ENCODE data around the gene SULT1A1. TPM values are rescaled to one million over a fixed set of nuclear protein-coding genes. Genes with fewer than 3 reads are reported as not detected.

Gene SULT1A1
- total RNA-seq, 3 donors from 2014 or later (not counting 1 experiment from before 2014, with no cell fraction given): 5.7 to 15.8 (median 7.8) TPM

- peaks cover 8 to 32% of the 10 kb centered on the region in 2 donors for H3K4me1 Mint-ChIP-seq
- Histone ChIP-seq H3K4me3 (ENCODE audit: low read length) (no peak overlapping the region), H3K36me3 (ENCODE audit: control insufficient read depth, insufficient read depth, low read length) (peaks cover 19% of the 10 kb centered on the region), H3K9me3 (ENCODE audit: control insufficient read depth, insufficient read depth, low read length) (peaks cover 3% of the 10 kb centered on the region), H3K27ac (ENCODE audit: low read length) (no peak overlapping the region), H3K27me3 (ENCODE audit: control insufficient read depth, insufficient read depth, low read length) (no peaks in the 10 kb centered on the region), H3K4me1 (ENCODE audit: control insufficient read depth, insufficient read depth, low read length) (no peaks in the 10 kb centered on the region)
- H3K4me3 Mint-ChIP-seq: no peak overlapping the region
- peaks cover 0 to 3% of the 10 kb centered on the region in 2 donors for H3K9me3 Mint-ChIP-seq
- no peak overlapping the region for H3K27ac Mint-ChIP-seq
- ATAC-seq (no peak), DNase-seq (no peak)
- no peak for TF ChIP-seq CTCF (IDR thresholded peaks at IDR 0.05)
- intact Hi-C loops (cut with micrococcal nuclease): no loop called here
- H3K27me3 Mint-ChIP-seq (ENCODE audit: low read depth in 2 of 2): no peaks in the 10 kb centered on the region
- WGBS (ENCODE audit: insufficient coverage): 88% methylated on average over 7 of the region's 7 CpGs
- no peaks in the 10 kb centered on the region for H3K36me3 Mint-ChIP-seq
Observed at GRCh38 chr16:28561557-28562187, 48.2 kb downstream of the SULT1A1 start.

GRCh38 chr16:28558456-28558855, 51.4 kb downstream of the SULT1A1 start:
- WGBS (ENCODE audit: insufficient coverage): 95% methylated on average over 2 of the region's 3 CpGs
- Mint-ChIP-seq H3K4me1 (peaks cover 16 to 32% of the 10 kb centered on the region in 2 donors), H3K27ac (no peak overlapping the region), H3K36me3 (no peaks in the 10 kb centered on the region), H3K9me3 (no peaks in the 10 kb centered on the region), H3K4me3 (no peak overlapping the region), H3K27me3 (ENCODE audit: low read depth in 2 of 2) (no peaks in the 10 kb centered on the region)
- Histone ChIP-seq H3K9me3 (ENCODE audit: control insufficient read depth, insufficient read depth, low read length) (no peaks in the 10 kb centered on the region), H3K4me3 (ENCODE audit: low read length) (no peak overlapping the region), H3K27me3 (ENCODE audit: control insufficient read depth, insufficient read depth, low read length) (no peaks in the 10 kb centered on the region), H3K4me1 (ENCODE audit: control insufficient read depth, insufficient read depth, low read length) (peaks cover 9% of the 10 kb centered on the region), H3K27ac (ENCODE audit: low read length) (no peak overlapping the region), H3K36me3 (ENCODE audit: control insufficient read depth, insufficient read depth, low read length) (peaks cover 19% of the 10 kb centered on the region)
- DNase-seq (no peak), ATAC-seq (no peak)
- TF ChIP-seq CTCF (IDR thresholded peaks at IDR 0.05): no peak
- intact Hi-C loops (cut with micrococcal nuclease): no loop called here

GRCh38 chr16:28556914-28557320, 52.9 kb downstream of the SULT1A1 start:
- H3K27me3 ChIP-seq (ENCODE audit: control insufficient read depth, insufficient read depth, low read length): no peaks in the 10 kb centered on the region
- no peak overlapping the region for H3K27ac ChIP-seq (ENCODE audit: low read length)
- no peaks in the 10 kb centered on the region for H3K9me3 ChIP-seq (ENCODE audit: control insufficient read depth, insufficient read depth, low read length)
- TF ChIP-seq CTCF (IDR thresholded peaks at IDR 0.05): no peak
- peaks cover 14% of the 10 kb centered on the region for H3K4me1 ChIP-seq (ENCODE audit: control insufficient read depth, insufficient read depth, low read length)
- H3K36me3 ChIP-seq (ENCODE audit: control insufficient read depth, insufficient read depth, low read length): peaks cover 19% of the 10 kb centered on the region
- no peaks in the 10 kb centered on the region for H3K36me3 Mint-ChIP-seq
- no peaks in the 10 kb centered on the region for H3K9me3 Mint-ChIP-seq
- H3K27me3 Mint-ChIP-seq (ENCODE audit: low read depth in 2 of 2): no peaks in the 10 kb centered on the region
- H3K4me3 ChIP-seq (ENCODE audit: low read length): no peak overlapping the region
- intact Hi-C loops (cut with micrococcal nuclease): no loop called here
- H3K4me1 Mint-ChIP-seq: peaks cover 8 to 25% of the 10 kb centered on the region in 2 donors
- 100% methylated on average over 2 of the region's 2 CpGs for WGBS (ENCODE audit: insufficient coverage)
- ATAC-seq: no peak
- H3K4me3 Mint-ChIP-seq: no peak overlapping the region
- no peak overlapping the region for H3K27ac Mint-ChIP-seq
- DNase-seq: no peak

- Histone ChIP-seq H3K9me3 (ENCODE audit: control insufficient read depth, insufficient read depth, low read length) (no peaks in the 10 kb centered on the region), H3K36me3 (ENCODE audit: control insufficient read depth, insufficient read depth, low read length) (peaks cover 19% of the 10 kb centered on the region), H3K4me3 (ENCODE audit: low read length) (no peak overlapping the region), H3K27me3 (ENCODE audit: control insufficient read depth, insufficient read depth, low read length) (no peaks in the 10 kb centered on the region), H3K27ac (ENCODE audit: low read length) (no peak overlapping the region), H3K4me1 (ENCODE audit: control insufficient read depth, insufficient read depth, low read length) (peaks cover 14% of the 10 kb centered on the region)
- ATAC-seq (no peak), DNase-seq (peak in 1 of 2 donors; percentile 29)
- Mint-ChIP-seq H3K27me3 (ENCODE audit: low read depth in 2 of 2) (no peaks in the 10 kb centered on the region), H3K36me3 (no peaks in the 10 kb centered on the region), H3K4me3 (peak overlapping the region; percentile 42), H3K4me1 (peaks cover 8 to 25% of the 10 kb centered on the region in 2 donors), H3K27ac (peak overlapping the region in 1 of 2 donors; percentile 29), H3K9me3 (no peaks in the 10 kb centered on the region)
- TF ChIP-seq CTCF (IDR thresholded peaks at IDR 0.05): no peak
- intact Hi-C loops (cut with micrococcal nuclease): no loop called here
- 73% methylated on average over 2 of the region's 2 CpGs for WGBS (ENCODE audit: insufficient coverage)
Observed at GRCh38 chr16:28555561-28555960, 54.3 kb downstream of the SULT1A1 start.
